Frontal cortex (tissue), 4 donors: ENCODE measurements around the gene ARID1B. TPM values are rescaled to one million over a fixed set of nuclear protein-coding genes. Genes with fewer than 3 reads are reported as not detected.

Experiments
- DNase-seq, 2 donors: peaks; one replicate each; pipeline ENCODE4 v3.0.0; 2012; ENCODE audit warnings: low spot score in 2 of 2
- FAIRE-seq: peaks from 2 replicates; lab custom pipeline; 2012; peaks lifted over from hg19 to GRCh38; lab: Jason Lieb, UNC
- total RNA-seq: library from RNA; depleted of rRNA; stranded (reverse); fragments of >200 nt; gene quantifications from one replicate; pipeline ENCODE4 v1.2.3, GENCODE V29; 2014
- donor health status: control.
- donor health status: control.
- donor health status: control.

The ARID1B gene
- total RNA-seq, 1 donor from 2014 or later: 59.9 TPM

- FAIRE-seq: no peak
- DNase-seq: peak; percentile 69 to 82
Measured at GRCh38 chr6:157148391-157149323, 371.5 kb downstream of the ARID1B start.

GRCh38 chr6:157150076-157150475 is 372.9 kb downstream of the ARID1B start:
- no peak for FAIRE-seq
- no peak for DNase-seq

GRCh38 chr6:157151029-157151428 is 373.9 kb downstream of the ARID1B start:
- DNase-seq: no peak

GRCh38 chr6:157151989-157152388 is 374.8 kb downstream of the ARID1B start:
- DNase-seq (no peak), FAIRE-seq (no peak)

More at GRCh38 chr6:157151029-157151428, 373.9 kb downstream of the ARID1B start:
- FAIRE-seq: no peak

GRCh38 chr6:157152556-157152955 is 375.4 kb downstream of the ARID1B start:
- FAIRE-seq: no peak
- DNase-seq: no peak

GRCh38 chr6:157155804-157156203 is 378.6 kb downstream of the ARID1B start:
- DNase-seq (no peak), FAIRE-seq (no peak)

- FAIRE-seq (no peak), DNase-seq (no peak)
Measured at GRCh38 chr6:157157258-157157657, 380.1 kb downstream of the ARID1B start.

GRCh38 chr6:157158456-157158855 is 381.3 kb downstream of the ARID1B start:
- DNase-seq (no peak), FAIRE-seq (no peak)

GRCh38 chr6:157158897-157159296 is 381.7 kb downstream of the ARID1B start:
- DNase-seq (no peak), FAIRE-seq (no peak)

GRCh38 chr6:157159348-157159747 is 382.2 kb downstream of the ARID1B start:
- DNase-seq (no peak), FAIRE-seq (no peak)

GRCh38 chr6:157161912-157162311 is 384.7 kb downstream of the ARID1B start:
- DNase-seq (no peak), FAIRE-seq (no peak)

- DNase-seq (no peak), FAIRE-seq (no peak)
Measured at GRCh38 chr6:157162766-157163433, 385.7 kb downstream of the ARID1B start.

GRCh38 chr6:157163434-157164159 is 386.4 kb downstream of the ARID1B start:
- DNase-seq (no peak), FAIRE-seq (no peak)

GRCh38 chr6:157164972-157165371 is 387.8 kb downstream of the ARID1B start:
- no peak for DNase-seq
- no peak for FAIRE-seq

GRCh38 chr6:157166784-157167183 is 389.6 kb downstream of the ARID1B start:
- no peak for FAIRE-seq
- no peak for DNase-seq

GRCh38 chr6:157167837-157168236 is 390.7 kb downstream of the ARID1B start:
- no peak for DNase-seq
- FAIRE-seq: no peak

GRCh38 chr6:157168471-157168870 is 391.3 kb downstream of the ARID1B start:
- FAIRE-seq: no peak

GRCh38 chr6:157169226-157169625 is 392.0 kb downstream of the ARID1B start:
- no peak for DNase-seq
- FAIRE-seq: no peak

More at GRCh38 chr6:157168471-157168870, 391.3 kb downstream of the ARID1B start:
- no peak for DNase-seq

- no peak for FAIRE-seq
- DNase-seq: no peak
Measured at GRCh38 chr6:157169656-157170055, 392.5 kb downstream of the ARID1B start.

GRCh38 chr6:157170535-157170934 is 393.4 kb downstream of the ARID1B start:
- no peak for DNase-seq
- no peak for FAIRE-seq
